ENCODE measurements around the gene SHC4. TPM values are rescaled to one million over a fixed set of nuclear protein-coding genes. Genes with fewer than 3 reads are reported as not detected.

Gene SHC4
- total and polyA plus RNA-seq, 2 of the 8 experiments (the other 6 are each of a cell fraction or from before 2014, with no cell fraction given), result 0.15 to 0.30 TPM

DNA sequence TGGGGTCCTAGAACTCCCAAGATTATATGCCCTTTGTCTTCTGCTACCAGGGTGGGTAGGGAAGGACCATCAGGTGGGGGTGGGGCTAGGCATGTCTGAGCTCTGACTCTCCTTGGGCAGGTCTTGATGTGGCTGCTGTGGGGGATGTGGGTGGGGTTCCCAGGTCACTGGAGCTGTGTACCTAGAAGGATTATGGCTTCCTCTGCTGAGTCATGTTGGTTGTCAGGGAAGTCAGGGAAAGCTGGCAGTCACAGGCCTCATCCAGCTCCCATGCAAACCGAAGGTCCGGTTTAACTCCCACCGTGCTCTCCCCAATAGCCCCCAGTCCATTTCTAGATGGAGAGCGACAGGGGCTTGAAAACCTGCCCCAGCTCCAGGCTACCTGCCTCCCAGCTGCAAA lies 50.6 kb downstream of the SHC4 start:
- 90% methylated on average over 4 of the region's 4 CpGs; no CpG with 5 or more reads in 1 of the 2 experiments for WGBS, 2 experiments (ENCODE audit: extremely low coverage in 1 of 2, insufficient coverage in 1 of 2, insufficient read length in 1 of 2, insufficient replicate concordance in 2 of 2, low coverage in 1 of 2, low lambda C conversion rate in 2 of 2, missing lambda C conversion rate in 1 of 2)
- H2BK5ac ChIP-seq (ENCODE audit: low read depth, low read length), result no peak overlapping the region
- H3K36me3 ChIP-seq (ENCODE audit: control insufficient read depth in 2 of 4, insufficient read depth in 4 of 4, low read length in 3 of 4), result no peaks in the 10 kb centered on the region
- ChIA-PET CTCF (ENCODE audit: partially characterized antibody) (interaction anchor here (0.7 to 3.5 kb wide), 7 partner anchors 13 to 172 kb away, joined by 3 to 19 read pairs (median 4); partner anchors contain the start of gene EID1), POLR2A (ENCODE audit: partially characterized antibody) (no interaction called here)
- no peak overlapping the region for H3K9ac ChIP-seq (replicated peaks in 1 of 4; ENCODE audit: extremely low read depth in 1 of 4, low read depth in 3 of 4, low read length in 3 of 4)
- H2BK15ac ChIP-seq (ENCODE audit: low read length), result no peak overlapping the region
- no peak overlapping the region for H3K27ac ChIP-seq (ENCODE audit: low read depth, low read length)
- no peak overlapping the region for H3K4me2 ChIP-seq (ENCODE audit: insufficient read depth in 1 of 2, low read depth in 2 of 2, low read length in 2 of 2)
- no peak overlapping the region for H2AFZ ChIP-seq (ENCODE audit: low read length)
- H3K4ac ChIP-seq (replicated peaks; ENCODE audit: insufficient read length, low read depth, low read length), result no peak overlapping the region
- H3K4me3 ChIP-seq (ENCODE audit: extremely low read depth in 1 of 4, insufficient read depth in 2 of 4, low read depth in 3 of 4, low read length in 4 of 4), result no peak overlapping the region
- no peak overlapping the region for H2BK20ac ChIP-seq (ENCODE audit: low read length)
- no peak overlapping the region for H3K23ac ChIP-seq (ENCODE audit: insufficient read length)
- no peaks in the 10 kb centered on the region for H3K4me1 ChIP-seq (replicated peaks in 1 of 4; ENCODE audit: control insufficient read depth in 3 of 4, insufficient read depth in 4 of 4, low read length in 3 of 4)
- no peak overlapping the region for H3K18ac ChIP-seq (ENCODE audit: extremely low read depth, low read length)
- no peak overlapping the region for H4K91ac ChIP-seq (replicated peaks; ENCODE audit: insufficient read length, low read length)
- H3K23me2 ChIP-seq (ENCODE audit: low read depth, low read length), result no peaks in the 10 kb centered on the region
- no peak overlapping the region; the same call in 1 of the 2 replicates for H4K8ac ChIP-seq (ENCODE audit: extremely low read depth, insufficient read depth, low read length)
- H3K27me3 ChIP-seq (replicated peaks in 1 of 4; ENCODE audit: control insufficient read depth in 3 of 4, extremely low read depth in 1 of 4, insufficient read depth in 3 of 4, low read length in 3 of 4), result no peaks in the 10 kb centered on the region
- no peaks in the 10 kb centered on the region for H3K79me1 ChIP-seq (ENCODE audit: low read depth, low read length)
- DNase-seq (ENCODE audit: low read depth in 1 of 2, low spot score in 2 of 2), result no peak
- H2BK12ac ChIP-seq (ENCODE audit: low read depth, low read length), result no peak overlapping the region
- H3K9me3 ChIP-seq (ENCODE audit: insufficient read depth in 2 of 2, low read depth in 1 of 2, low read length in 1 of 2), result no peaks in the 10 kb centered on the region
- no peak overlapping the region for H2AK5ac ChIP-seq (ENCODE audit: low read depth, low read length)
- H4K20me1 ChIP-seq (replicated peaks in 1 of 2; ENCODE audit: control insufficient read depth in 1 of 2, insufficient read depth in 2 of 2, low read length in 2 of 2), result no peaks in the 10 kb centered on the region
- FAIRE-seq, result no peak
- no peak overlapping the region for H3K14ac ChIP-seq (ENCODE audit: insufficient read length)
- no peak overlapping the region for H2BK120ac ChIP-seq (replicated peaks; ENCODE audit: low read depth, low read length)
- no peak overlapping the region for H3K56ac ChIP-seq (replicated peaks; ENCODE audit: insufficient read length, low read depth, low read length)
- no peaks in the 10 kb centered on the region for H3K79me2 ChIP-seq (ENCODE audit: control insufficient read depth in 1 of 2, insufficient read depth in 2 of 2, low read length in 2 of 2)
- H4K5ac ChIP-seq (ENCODE audit: insufficient read length, low read depth, low read length), result no peak overlapping the region
